Astrocyte (in vitro differentiated cells and primary cell): ENCODE results near the gene GARIN5B. TPM values are rescaled to one million over a fixed set of nuclear protein-coding genes. Genes with fewer than 3 reads are reported as not detected.
"Not testable (repeated sequence)": the region's sequence is repeated elsewhere in the genome, so short reads cannot be mapped to it uniquely, and the experiment has no call there.

Source experiments
- DNase-seq: peaks from one replicate; pipeline ENCODE4 v3.0.0-alpha.2; 2010; ENCODE audit warnings: low read depth
- FAIRE-seq: peaks from 2 replicates; lab custom pipeline; 2011; peaks lifted over from hg19 to GRCh38; lab: Jason Lieb, UNC
- H2AFZ ChIP-seq: 2 replicates; pipeline ENCODE4 v1.6.0; 2012; ENCODE audit warnings: low read depth, low read length, inconsistent platforms
- H3K27ac ChIP-seq: 2 replicates; pipeline ENCODE4 v1.5.1; 2011; ENCODE audit warnings: low read depth, low read length, inconsistent platforms
- H3K27me3 ChIP-seq: 2 replicates; pipeline ENCODE4 v1.6.0; 2011; ENCODE audit warnings: low read length, inconsistent platforms; ENCODE audit not compliant: insufficient read depth
- H3K36me3 ChIP-seq: 2 replicates; pipeline ENCODE4 v1.5.1; 2011; ENCODE audit warnings: low read length, inconsistent platforms; ENCODE audit not compliant: insufficient read depth
- H3K4me1 ChIP-seq: 2 replicates; pipeline ENCODE4 v1.5.1; 2011; ENCODE audit warnings: low read length, inconsistent platforms; ENCODE audit not compliant: insufficient read depth
- H3K4me2 ChIP-seq: 2 replicates; pipeline ENCODE4 v1.6.0; 2012; ENCODE audit warnings: low read length, inconsistent platforms
- H3K4me3 ChIP-seq: 2 replicates; pipeline ENCODE4 v1.5.1; 2011; ENCODE audit warnings: low read depth, mild to moderate bottlenecking, low read length, inconsistent platforms; ENCODE audit not compliant: insufficient read depth
- H3K79me2 ChIP-seq: 2 replicates; pipeline ENCODE4 v1.6.0; 2012; ENCODE audit warnings: mild to moderate bottlenecking, low read length, inconsistent platforms; ENCODE audit not compliant: insufficient read depth
- H3K9ac ChIP-seq: 2 replicates; pipeline ENCODE4 v1.6.0; 2012; ENCODE audit warnings: mild to moderate bottlenecking, low read length, inconsistent platforms
- H3K9me3 ChIP-seq: 2 replicates; pipeline ENCODE4 v1.5.1; 2012; ENCODE audit warnings: low read depth, mild to moderate bottlenecking, low read length, inconsistent platforms; ENCODE audit not compliant: insufficient read depth
- H4K20me1 ChIP-seq: 2 replicates; pipeline ENCODE4 v1.6.0; 2012; ENCODE audit warnings: low read length, inconsistent platforms; ENCODE audit not compliant: insufficient read depth
- H3K27ac Mint-ChIP-seq: one replicate; pipeline ENCODE4 v1.8.0; 2021; ENCODE audit warnings: mild to moderate bottlenecking, mixed read lengths; ENCODE audit not compliant: unreplicated experiment
- H3K27me3 Mint-ChIP-seq: one replicate; pipeline ENCODE4 v1.8.0; 2021; ENCODE audit warnings: low read depth, mixed read lengths; ENCODE audit not compliant: unreplicated experiment
- H3K36me3 Mint-ChIP-seq: one replicate; pipeline ENCODE4 v1.8.0; 2021; ENCODE audit warnings: low read depth, mixed read lengths; ENCODE audit not compliant: unreplicated experiment
- H3K4me1 Mint-ChIP-seq: one replicate; pipeline ENCODE4 v1.8.0; 2021; ENCODE audit warnings: low read depth, mixed read lengths; ENCODE audit not compliant: unreplicated experiment
- H3K4me3 Mint-ChIP-seq: one replicate; pipeline ENCODE4 v1.8.0; 2021; ENCODE audit warnings: mild to moderate bottlenecking, moderate library complexity, mixed read lengths; ENCODE audit not compliant: unreplicated experiment
- H3K9me3 Mint-ChIP-seq: one replicate; pipeline ENCODE4 v1.8.0; 2021; ENCODE audit warnings: mild to moderate bottlenecking, mixed read lengths; ENCODE audit not compliant: unreplicated experiment
- CTCF ChIP-seq: IDR thresholded peaks from 2 replicates; pipeline ENCODE4 v1.5.1; 2011; ENCODE audit warnings: low read depth, mild to moderate bottlenecking, inconsistent platforms, low read length, moderate library complexity; ENCODE audit not compliant: insufficient read depth
- EZH2 ChIP-seq: IDR thresholded peaks from 2 replicates; pipeline ENCODE4 v1.6.1; 2012; ENCODE audit warnings: mild to moderate bottlenecking, low read length, inconsistent platforms; ENCODE audit not compliant: insufficient read depth
- total RNA-seq: library from RNA; stranded (reverse); gene quantifications from 2 replicates; pipeline ENCODE4 v1.2.1, GENCODE V29; 2021

GARIN5B gene
- total RNA-seq, 1 donor from 2014 or later = 0.20 TPM

- not testable (repeated sequence) for H3K36me3 ChIP-seq, H3K27me3 Mint-ChIP-seq, H3K4me1 Mint-ChIP-seq, H3K36me3 Mint-ChIP-seq, H3K27ac ChIP-seq, H3K4me2 ChIP-seq, H3K4me1 ChIP-seq, H3K9me3 Mint-ChIP-seq, H3K9ac ChIP-seq, H3K27me3 ChIP-seq, H3K79me2 ChIP-seq, DNase-seq, H3K4me3 Mint-ChIP-seq, FAIRE-seq, H3K4me3 ChIP-seq, H4K20me1 ChIP-seq, H3K9me3 ChIP-seq, H3K27ac Mint-ChIP-seq, H2AFZ ChIP-seq
Observed at GRCh38 chr19:55328774-55329318, 34.2 kb downstream of the GARIN5B start.

DNA sequence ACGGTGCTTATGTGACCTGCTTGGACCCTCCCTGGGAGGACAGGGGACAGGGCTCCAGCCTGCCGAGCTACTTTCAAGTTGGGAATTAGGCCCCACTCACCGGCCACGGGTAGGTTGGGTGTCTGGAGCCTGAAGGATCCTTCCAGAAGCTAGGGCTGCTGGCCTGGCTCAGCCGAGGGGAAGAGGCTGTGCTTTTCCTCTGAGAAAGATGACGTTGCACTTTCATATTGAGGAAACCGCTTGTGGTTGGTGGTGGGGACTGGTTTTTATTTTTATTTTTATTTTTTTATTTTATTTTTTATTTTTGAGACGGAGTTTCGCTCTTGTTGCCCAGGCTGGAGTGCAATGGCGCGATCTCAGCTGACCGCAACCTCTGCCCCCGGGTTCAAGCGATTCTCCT, 37.9 kb downstream of the GARIN5B start, which contains the start of gene TMEM150B:
TMEM150B (minus strand) TSS at position 170 of the 400 bp plus-strand sequence. CDS start 4,305 bp downstream, outside the sequence.
- no peak within 1 kb of the TSS for H3K27ac ChIP-seq
- Mint-ChIP-seq H3K4me1 (peaks cover 1% of the 10 kb centered on the region), H3K27ac (no peak within 1 kb of the TSS), H3K27me3 (peaks cover 18% of the 10 kb centered on the region), H3K4me3 (no peak within 1 kb of the TSS), H3K9me3 (peaks cover 2% of the 10 kb centered on the region), H3K36me3 (no peaks in the 10 kb centered on the region)
- FAIRE-seq (no peak), DNase-seq (no peak)
- no peaks in the 10 kb centered on the region for H3K27me3 ChIP-seq
- H2AFZ ChIP-seq = no peak within 1 kb of the TSS
- no peaks in the 10 kb centered on the region for H3K9me3 ChIP-seq
- H3K4me1 ChIP-seq = peaks cover 5% of the 10 kb centered on the region
- no peaks in the 10 kb centered on the region for H3K36me3 ChIP-seq
- no peaks in the 10 kb centered on the region for H3K79me2 ChIP-seq
- H3K4me2 ChIP-seq = no peak within 1 kb of the TSS
- TF ChIP-seq CTCF (no peak), EZH2 (no peak)
- H3K4me3 ChIP-seq = no peak within 1 kb of the TSS
- no peaks in the 10 kb centered on the region for H4K20me1 ChIP-seq
- H3K9ac ChIP-seq = no peak within 1 kb of the TSS

GRCh38 chr19:55324662-55325061, 38.4 kb downstream of the GARIN5B start:
- Histone ChIP-seq H3K4me2 (no peak overlapping the region), H3K36me3 (no peaks in the 10 kb centered on the region), H3K79me2 (no peaks in the 10 kb centered on the region), H3K9me3 (no peaks in the 10 kb centered on the region), H3K27ac (no peak overlapping the region), H3K9ac (no peak overlapping the region), H2AFZ (no peak overlapping the region), H3K4me3 (no peak overlapping the region), H3K4me1 (peaks cover 5% of the 10 kb centered on the region), H3K27me3 (no peaks in the 10 kb centered on the region), H4K20me1 (no peaks in the 10 kb centered on the region)
- Mint-ChIP-seq H3K27me3 (peaks cover 22% of the 10 kb centered on the region), H3K4me1 (peaks cover 1% of the 10 kb centered on the region), H3K9me3 (peaks cover 2% of the 10 kb centered on the region), H3K36me3 (no peaks in the 10 kb centered on the region), H3K4me3 (no peak overlapping the region), H3K27ac (no peak overlapping the region)
- DNase-seq (no peak), FAIRE-seq (no peak)
- TF ChIP-seq CTCF (no peak), EZH2 (no peak)
